RWPE2 (cell line): ENCODE data around the gene PSME3.

ENCODE experiments used
- ATAC-seq: fragments of 200-7000 bp; cut with Tn5 transposase; 3 replicates; pipeline ENCODE4 v1.9.1; 2021; ENCODE audit warnings: low read depth
- DNase-seq: peaks from one replicate; pipeline ENCODE4 v3.0.0-alpha.2; 2020; ENCODE audit warnings: low spot score
- H3K27ac ChIP-seq: fragments of 450-650 bp; 2 replicates; pipeline ENCODE4 v1.5.1; 2017; ENCODE audit warnings: mild to moderate bottlenecking; ENCODE audit not compliant: poor library complexity, severe bottlenecking
- H3K27me3 ChIP-seq: fragments of 250-450 bp; sonication (Bioruptor Pico); 2 replicates; pipeline ENCODE4 v1.5.1; 2021; ENCODE audit warnings: mild to moderate bottlenecking, moderate library complexity; ENCODE audit not compliant: insufficient read depth, poor library complexity, severe bottlenecking
- H3K36me3 ChIP-seq: fragments of 250-450 bp; sonication (Bioruptor Pico); 2 replicates; pipeline ENCODE4 v1.5.1; 2020; ENCODE audit warnings: low read depth, mild to moderate bottlenecking, moderate library complexity
- H3K4me1 ChIP-seq: fragments of 250-450 bp; sonication (Bioruptor Pico); 2 replicates; pipeline ENCODE4 v1.5.1; 2021; ENCODE audit warnings: mild to moderate bottlenecking, moderate library complexity; ENCODE audit not compliant: insufficient read depth, poor library complexity, severe bottlenecking
- H3K4me3 ChIP-seq: fragments of 250-450 bp; sonication (Bioruptor Pico); 2 replicates; pipeline ENCODE4 v1.5.1; 2021; ENCODE audit warnings: mild to moderate bottlenecking, moderate library complexity; ENCODE audit not compliant: severe bottlenecking
- H3K9me3 ChIP-seq: fragments of 250-450 bp; sonication (Bioruptor Pico); 2 replicates; pipeline ENCODE4 v1.5.1; 2021; ENCODE audit warnings: mild to moderate bottlenecking, moderate library complexity; ENCODE audit not compliant: severe bottlenecking
- CTCF ChIP-seq: fragments of 450-650 bp; IDR thresholded peaks from one replicate; pipeline ENCODE4 v1.5.1; 2017; ENCODE audit warnings: mild to moderate bottlenecking, moderate library complexity; ENCODE audit not compliant: poor library complexity, severe bottlenecking

Gene PSME3

GRCh38 chr17:42791948-42792347 is 41.2 kb upstream of the PSME3 start:
- DNase-seq: no peak
- TF ChIP-seq CTCF: no peak
- H3K4me1 ChIP-seq: peaks cover 2% of the 10 kb centered on the region
- H3K4me3 ChIP-seq: no peak overlapping the region
- H3K27ac ChIP-seq: no peak overlapping the region
- no peak for ATAC-seq
- peaks cover 6% of the 10 kb centered on the region; the same call in 1 of the 2 replicates for H3K36me3 ChIP-seq
- no peaks in the 10 kb centered on the region for H3K27me3 ChIP-seq
- H3K9me3 ChIP-seq: no peaks in the 10 kb centered on the region

GRCh38 chr17:42792545-42792944 is 40.7 kb upstream of the PSME3 start:
- DNase-seq (no peak), ATAC-seq (no peak)
- no peaks in the 10 kb centered on the region for H3K9me3 ChIP-seq
- no peak for TF ChIP-seq CTCF
- no peak overlapping the region for H3K27ac ChIP-seq
- peaks cover 8% of the 10 kb centered on the region; the same call in 1 of the 2 replicates for H3K36me3 ChIP-seq
- H3K4me1 ChIP-seq: peaks cover 8% of the 10 kb centered on the region
- H3K27me3 ChIP-seq: no peaks in the 10 kb centered on the region
- H3K4me3 ChIP-seq: no peak overlapping the region

- Histone ChIP-seq H3K4me3 (no peak overlapping the region), H3K4me1 (peaks cover 9% of the 10 kb centered on the region), H3K36me3 (peaks cover 8% of the 10 kb centered on the region; the same call in 1 of the 2 replicates), H3K27me3 (no peaks in the 10 kb centered on the region), H3K27ac (no peak overlapping the region), H3K9me3 (no peaks in the 10 kb centered on the region)
- no peak for ATAC-seq
- no peak for DNase-seq
- TF ChIP-seq CTCF: no peak
Observed at GRCh38 chr17:42795061-42795460, 38.1 kb upstream of the PSME3 start.

GRCh38 chr17:42795465-42795864 is 37.7 kb upstream of the PSME3 start:
- Histone ChIP-seq H3K27ac (no peak overlapping the region), H3K36me3 (peaks cover 8% of the 10 kb centered on the region; the same call in 1 of the 2 replicates), H3K4me3 (no peak overlapping the region), H3K4me1 (peaks cover 9% of the 10 kb centered on the region), H3K9me3 (no peaks in the 10 kb centered on the region), H3K27me3 (no peaks in the 10 kb centered on the region)
- no peak for TF ChIP-seq CTCF
- ATAC-seq: no peak
- no peak for DNase-seq

GRCh38 chr17:42796066-42796758 is 37.0 kb upstream of the PSME3 start:
- Histone ChIP-seq H3K27ac (no peak overlapping the region), H3K9me3 (no peaks in the 10 kb centered on the region), H3K36me3 (peaks cover 8% of the 10 kb centered on the region; the same call in 1 of the 2 replicates), H3K27me3 (no peaks in the 10 kb centered on the region), H3K4me3 (no peak overlapping the region), H3K4me1 (peaks cover 9% of the 10 kb centered on the region)
- TF ChIP-seq CTCF: no peak
- DNase-seq (no peak), ATAC-seq (no peak)
